Activated naive CD4-positive, alpha-beta T cell (primary cell): ENCODE measurements around the gene ALPK3.
A peak's percentile ranks its signal among the peaks of the same experiment; 100 is the strongest.

ENCODE experiments used
- DNase-seq, 4 experiments: peaks; one replicate each; lab custom pipeline; 2025; lab: John Stamatoyannopoulos, UW

ALPK3 gene

GRCh38 chr15:84892786-84893307, 75.7 kb downstream of the ALPK3 start:
- no peak for DNase-seq

- no peak for DNase-seq
Observed at GRCh38 chr15:84893607-84894006, 76.5 kb downstream of the ALPK3 start.

GRCh38 chr15:84894736-84895425, 77.7 kb downstream of the ALPK3 start:
- no peak for DNase-seq

GRCh38 chr15:84898761-84899160, 81.6 kb downstream of the ALPK3 start:
- DNase-seq = no peak

GRCh38 chr15:84899750-84900149, 82.6 kb downstream of the ALPK3 start:
- no peak for DNase-seq

GRCh38 chr15:84901540-84901939, 84.4 kb downstream of the ALPK3 start:
- no peak for DNase-seq

- DNase-seq = no peak
Observed at GRCh38 chr15:84903751-84904150, 86.6 kb downstream of the ALPK3 start.

- DNase-seq = no peak
Observed at GRCh38 chr15:84904419-84904818, 87.3 kb downstream of the ALPK3 start.

GRCh38 chr15:84905016-84905916, 88.1 kb downstream of the ALPK3 start:
- DNase-seq = no peak

- DNase-seq = no peak
Observed at GRCh38 chr15:84907731-84908130, 90.6 kb downstream of the ALPK3 start.

GRCh38 chr15:84908564-84908963, 91.4 kb downstream of the ALPK3 start:
- no peak for DNase-seq

GRCh38 chr15:84909029-84909428, 91.9 kb downstream of the ALPK3 start:
- DNase-seq = no peak

GRCh38 chr15:84909782-84910181, 92.6 kb downstream of the ALPK3 start:
- DNase-seq = no peak

GRCh38 chr15:84910928-84911623, 93.9 kb downstream of the ALPK3 start:
- no peak for DNase-seq

- no peak for DNase-seq
Observed at GRCh38 chr15:84911879-84912660, 94.9 kb downstream of the ALPK3 start.

- DNase-seq = no peak
Observed at GRCh38 chr15:84913360-84913723, 96.2 kb downstream of the ALPK3 start.

GRCh38 chr15:84914351-84914750, 97.2 kb downstream of the ALPK3 start:
- no peak for DNase-seq

- DNase-seq = peak in 1 of 4 experiments; percentile 3
Observed at GRCh38 chr15:84914909-84915605, 97.9 kb downstream of the ALPK3 start.

GRCh38 chr15:84915606-84915958, 98.4 kb downstream of the ALPK3 start:
- DNase-seq = no peak

GRCh38 chr15:84917452-84917851, 100.3 kb downstream of the ALPK3 start:
- no peak for DNase-seq

GRCh38 chr15:84919106-84919667, 102.0 kb downstream of the ALPK3 start:
- DNase-seq = no peak
